Right lobe of liver (tissue), 6 donors: ENCODE data around the gene CDC42EP4. TPM values are rescaled to one million over a fixed set of nuclear protein-coding genes. Genes with fewer than 3 reads are reported as not detected.
A peak's percentile ranks its signal among the peaks of the same experiment; 100 is the strongest.

Experiments
- ATAC-seq, 4 donors: fragments of 200-7000 bp; cut with Tn5 transposase; one replicate each; pipeline ENCODE4 v1.9.1; 2020; ENCODE audit warnings: mild to moderate bottlenecking in 4 of 4, moderate library complexity in 4 of 4
- DNase-seq, 3 donors: peaks; one replicate each; pipeline ENCODE4 v3.0.0-alpha.2; 2020
- H3K27ac ChIP-seq, 3 donors: fragments of 200-600 bp; one replicate each; pipeline ENCODE4 v1.8.0; 2022
- H3K27me3 ChIP-seq, 2 donors: fragments of 200-600 bp; one replicate each; pipeline ENCODE4 v1.8.0; 2022
- H3K36me3 ChIP-seq, 4 donors: fragments of 200-600 bp; sonication (generic) in 1 of 4; one replicate each; pipeline versions ENCODE4 v1.5.1 to v1.8.0; 2017 to 2022; ENCODE audit warnings: control low read depth in 1 of 4
- H3K4me1 ChIP-seq, 4 donors: fragments of 200-600 bp; sonication (generic) in 1 of 4; one replicate each; pipeline versions ENCODE4 v1.5.1 to v1.8.0; 2017 to 2022; ENCODE audit warnings: control low read depth in 1 of 4
- H3K4me3 ChIP-seq, 3 donors: fragments of 200-600 bp; one replicate each; pipeline ENCODE4 v1.8.0; 2022
- H3K9me3 ChIP-seq, 4 donors: fragments of 200-600 bp; sonication (generic) in 1 of 4; one replicate each; pipeline versions ENCODE4 v1.5.1 to v1.8.0; 2017 to 2022; ENCODE audit warnings: control low read depth in 1 of 4
- CTCF ChIP-seq, 4 donors: fragments of 200-600 bp in 3 of 4; fragments of 450-650 bp in 1 of 4; IDR thresholded peaks; one replicate each; pipeline versions ENCODE4 v1.5.1 to v1.8.0; 2016 to 2022; ENCODE audit warnings: antibody characterized with exemption in 4 of 4, mild to moderate bottlenecking in 2 of 4
- POLR2A ChIP-seq: fragments of 450-650 bp; IDR thresholded peaks from one replicate; pipeline ENCODE4 v1.6.1; 2017; ENCODE audit warnings: antibody characterized with exemption, mild to moderate bottlenecking
- WGBS: methylation state at CpG from one replicate; pipeline ENCODE4 v1.1.6; 2018; ENCODE audit warnings: low coverage, low lambda C conversion rate; ENCODE audit not compliant: insufficient coverage; ENCODE audit errors: missing lambda C conversion rate; 5-methylcytosine and 5-hydroxymethylcytosine counted together
- intact Hi-C, 2 donors: fragments of 100-400 bp; cut with DNase I; formaldehyde crosslinking; loops; one replicate each; pipeline versions ENCODE4 v1.11.2 to v1.14.1; 2022
- long read RNA-seq: library from polyadenylated mRNA; unstranded; transcript quantifications from one replicate; pipeline ENCODE4 v2.0.0, GENCODE V29; 2019
- total RNA-seq, 6 experiments: library from RNA; depleted of rRNA in 2 of 6; stranded (reverse); fragments of >200 nt in 2 of 6; fragmentation: NEBNext Ultra II Directional in 3 of 6; extraction: Animal tissue kit (Norgen Biotek cat#: 25700) in 3 of 6; gene quantifications; one replicate each; pipeline versions ENCODE4 v1.1.0 to v1.2.4, GENCODE V29; 2016 to 2023
- donor health status: DM: no; HTN: yes; CAD: no.
- donor health status: DM: no; HTN: no; CAD: no.
- donor health status: DM: no; HTN: no; CAD: no.
- donor health status: DM: no; HTN: yes; CAD: no.
- donor health status: DM: no; HTN: yes; CAD: no.

The CDC42EP4 gene
- 10 to 100 TPM; 27.5 to 34.9 (median 30.9) TPM for total RNA-seq
- long read RNA-seq, transcript CDC42EP4-201 (2 exons, 3,272 nt), result major isoform, 5 of 6 reads
- long read RNA-seq, partial matches to known transcripts, result 0 of 6 reads
- long read RNA-seq, other reads (novel, unspliced or antisense), result 0 of 6 reads

GRCh38 chr17:73311781-73312641 lies at the start of gene CDC42EP4:
CDC42EP4 (minus strand) TSS chr17:73312001; CDS start chr17:73286500, 25,501 bp downstream.
- intact Hi-C loops, result loop anchor here in 1 of 2 donors (10.0 kb wide), 1 partner anchor 53 kb away; no protein-coding TSS in a partner anchor
- H3K27ac ChIP-seq, result peak within 1 kb of the TSS; percentile 84 to 96 (median 92)
- DNase-seq (peak; percentile 98 to 99 (median 98)), ATAC-seq (peak; percentile 74 to 86 (median 75))
- peak within 1 kb of the TSS; percentile 60 to 92 (median 85) for H3K4me3 ChIP-seq
- no peaks in the 10 kb centered on the region for H3K27me3 ChIP-seq
- no peaks in the 10 kb centered on the region for H3K36me3 ChIP-seq
- under 1% methylated on average over 27 of the region's 71 CpGs for WGBS
- no peaks in the 10 kb centered on the region for H3K9me3 ChIP-seq
- TF ChIP-seq CTCF (IDR thresholded peaks at IDR 0.05) (no peak), POLR2A (peak; percentile 99)
- H3K4me1 ChIP-seq, result peaks cover 0 to 24% (median 3%) of the 10 kb centered on the region in 4 donors

- no peak overlapping the region for H3K27ac ChIP-seq
- peak in 1 of 4 donors; percentile 14 for ATAC-seq
These were observed 49.4 kb upstream of the CDC42EP4 start for GRCh38 chr17:73360961-73361761.

GRCh38 chr17:73359987-73360410 lies 48.2 kb upstream of the CDC42EP4 start:
- DNase-seq (peak in 2 of 3 donors; percentile 67 to 68), ATAC-seq (peak; percentile 42 to 83 (median 66))
- no peaks in the 10 kb centered on the region for H3K9me3 ChIP-seq
- no peak overlapping the region for H3K4me3 ChIP-seq
- H3K36me3 ChIP-seq, result no peaks in the 10 kb centered on the region
- TF ChIP-seq POLR2A (no peak), CTCF (IDR thresholded peaks at IDR 0.05) (peak in 2 of 4 donors; percentile 5 to 23)
- H3K27ac ChIP-seq, result no peak overlapping the region
- no peaks in the 10 kb centered on the region for H3K27me3 ChIP-seq
- 30% methylated on average over 7 of the region's 7 CpGs for WGBS
- H3K4me1 ChIP-seq, result no peaks in the 10 kb centered on the region
- intact Hi-C loops, result loop anchor here in 1 of 2 donors (10.0 kb wide), 1 partner anchor 45 kb away; the partner anchor contains the start of gene CDC42EP4

More at GRCh38 chr17:73360961-73361761, 49.4 kb upstream of the CDC42EP4 start:
- Histone ChIP-seq H3K4me1 (no peaks in the 10 kb centered on the region), H3K27me3 (no peaks in the 10 kb centered on the region), H3K9me3 (no peaks in the 10 kb centered on the region), H3K4me3 (no peak overlapping the region), H3K36me3 (no peaks in the 10 kb centered on the region)
- intact Hi-C loops, result loop anchor here in 1 of 2 donors (10.0 kb wide), 1 partner anchor 46 kb away; the partner anchor contains the start of gene CDC42EP4
- 71% methylated on average over 10 of the region's 29 CpGs for WGBS
- TF ChIP-seq CTCF (IDR thresholded peaks at IDR 0.05), result no peak
- TF ChIP-seq POLR2A, result no peak
- DNase-seq, result no peak

GRCh38 chr17:73359352-73359751 lies 47.6 kb upstream of the CDC42EP4 start:
- no peaks in the 10 kb centered on the region for H3K4me1 ChIP-seq
- H3K36me3 ChIP-seq, result no peaks in the 10 kb centered on the region
- no peak overlapping the region for H3K27ac ChIP-seq
- no peak overlapping the region for H3K4me3 ChIP-seq
- H3K27me3 ChIP-seq, result no peaks in the 10 kb centered on the region
- DNase-seq (no peak), ATAC-seq (no peak)
- intact Hi-C loops, result no loop called here
- 88% methylated on average over 4 of the region's 10 CpGs for WGBS
- TF ChIP-seq CTCF (IDR thresholded peaks at IDR 0.05), result no peak
- TF ChIP-seq POLR2A, result no peak
- H3K9me3 ChIP-seq, result no peaks in the 10 kb centered on the region
